Upper lobe of left lung (tissue), 6 donors: ENCODE measurements around the gene AOC2. TPM values are rescaled to one million over a fixed set of nuclear protein-coding genes. Genes with fewer than 3 reads are reported as not detected.
A peak's percentile ranks its signal among the peaks of the same experiment; 100 is the strongest.

Source experiments
- ATAC-seq, 2 donors: fragments of 200-7000 bp; cut with Tn5 transposase; one replicate each; pipeline ENCODE4 v1.9.1; 2022; ENCODE audit warnings: mild to moderate bottlenecking in 2 of 2, moderate library complexity in 2 of 2; ENCODE audit not compliant: low FRiP score in 2 of 2
- DNase-seq, 2 donors: peaks; one replicate each; pipeline ENCODE4 v3.0.0-alpha.2; 2019 to 2020
- H3K27ac ChIP-seq, 4 donors: fragments of 200-600 bp; sonication (generic); one replicate each; pipeline ENCODE4 v1.5.1; 2016 to 2019
- H3K27me3 ChIP-seq, 4 donors: fragments of 200-600 bp; sonication (generic); one replicate each; pipeline ENCODE4 v1.5.1; 2017 to 2019
- H3K36me3 ChIP-seq, 4 donors: fragments of 200-600 bp; sonication (generic); one replicate each; pipeline ENCODE4 v1.5.1; 2016 to 2019
- H3K4me1 ChIP-seq, 4 donors: fragments of 200-600 bp; sonication (generic); one replicate each; pipeline ENCODE4 v1.5.1; 2018 to 2019
- H3K4me3 ChIP-seq, 4 donors: fragments of 200-600 bp; sonication (generic); one replicate each; pipeline ENCODE4 v1.5.1; 2017 to 2019; ENCODE audit warnings: mild to moderate bottlenecking in 2 of 4, moderate library complexity in 1 of 4
- H3K9me3 ChIP-seq, 4 donors: fragments of 200-600 bp; sonication (generic); one replicate each; pipeline ENCODE4 v1.5.1; 2018 to 2019
- CTCF ChIP-seq, 6 experiments: fragments of 450-650 bp in 4 of 6; fragments of 200-600 bp in 2 of 6; sonication (generic) in 2 of 6; IDR thresholded peaks; one replicate each; pipeline ENCODE4 v1.5.1; 2016 to 2019; ENCODE audit warnings: antibody characterized with exemption in 6 of 6
- EP300 ChIP-seq, 4 donors: sonication (generic); formaldehyde crosslinking; IDR thresholded peaks; one replicate each; pipeline ENCODE4 v1.5.1; 2017; ENCODE audit warnings: antibody characterized with exemption in 4 of 4, control low read depth in 2 of 4
- POLR2A ChIP-seq, 4 donors: fragments of 450-650 bp; IDR thresholded peaks; one replicate each; pipeline ENCODE4 v1.5.1; 2016 to 2017; ENCODE audit warnings: antibody characterized with exemption in 4 of 4, mild to moderate bottlenecking in 2 of 4
- POLR2AphosphoS5 ChIP-seq, 2 donors: sonication (generic); formaldehyde crosslinking; IDR thresholded peaks; one replicate each; pipeline ENCODE4 v1.5.1; 2017; ENCODE audit warnings: antibody characterized with exemption in 2 of 2
- WGBS, 2 donors: methylation state at CpG; one replicate each; pipeline ENCODE4 v1.1.5; 2017 to 2018; 5-methylcytosine and 5-hydroxymethylcytosine counted together
- total RNA-seq, 6 donors: library from RNA; depleted of rRNA in 4 of 6; stranded (reverse); fragments of >200 nt in 4 of 6; gene quantifications; one replicate each; pipeline versions ENCODE4 v1.1.0 to v1.2.1, GENCODE V29; 2016 to 2021
- donor health status: DM: no; HTN: no; CAD: no; lungs with moderate emphysema.
- donor health status: DM: no; HTN: yes; CAD: no; lungs with severe emphysema.

The AOC2 gene
- total RNA-seq, 6 donors from 2014 or later: 1.5 to 5.2 (median 2.9) TPM

GRCh38 chr17:42804918-42805367 lies 39.4 kb upstream of the AOC2 start:
- ATAC-seq (peak in 1 of 2 donors; percentile 80), DNase-seq (peak in 1 of 2 donors; percentile 26)
- H3K27me3 ChIP-seq: no peaks in the 10 kb centered on the region
- H3K27ac ChIP-seq: peak overlapping the region in 1 of 4 donors; percentile 60
- no peaks in the 10 kb centered on the region for H3K4me1 ChIP-seq
- H3K36me3 ChIP-seq: peaks cover 0 to 8% (median 4%) of the 10 kb centered on the region in 4 donors
- 67 to 80% methylated on average over 1 of the region's 1 CpG for WGBS, 2 donors
- no peaks in the 10 kb centered on the region for H3K9me3 ChIP-seq
- H3K4me3 ChIP-seq: no peak overlapping the region
- TF ChIP-seq CTCF (IDR thresholded peaks at IDR 0.05) (no peak), EP300 (IDR thresholded peaks at IDR 0.05) (no peak), POLR2AphosphoS5 (IDR thresholded peaks at IDR 0.05) (no peak), POLR2A (IDR thresholded peaks at IDR 0.05) (no peak)

- 100% methylated on average over 1 of the region's 1 CpG for WGBS, 2 donors
- H3K27me3 ChIP-seq: no peaks in the 10 kb centered on the region
- H3K36me3 ChIP-seq: peaks cover 3 to 21% (median 15%) of the 10 kb centered on the region in 4 donors
- DNase-seq (no peak), ATAC-seq (no peak)
- H3K27ac ChIP-seq: no peak overlapping the region
- TF ChIP-seq CTCF (IDR thresholded peaks at IDR 0.05) (no peak), POLR2A (IDR thresholded peaks at IDR 0.05) (no peak), POLR2AphosphoS5 (IDR thresholded peaks at IDR 0.05) (no peak)
- no peak overlapping the region for H3K4me3 ChIP-seq
- H3K9me3 ChIP-seq: no peaks in the 10 kb centered on the region
- H3K4me1 ChIP-seq: no peaks in the 10 kb centered on the region
Observed at GRCh38 chr17:42806249-42806648, 38.1 kb upstream of the AOC2 start.

- H3K27ac ChIP-seq: no peak overlapping the region
- no peaks in the 10 kb centered on the region for H3K4me1 ChIP-seq
- no peaks in the 10 kb centered on the region for H3K27me3 ChIP-seq
- DNase-seq (peak in 1 of 2 donors; percentile 31), ATAC-seq (peak in 1 of 2 donors; percentile 75)
- TF ChIP-seq CTCF (IDR thresholded peaks at IDR 0.05): no peak
- TF ChIP-seq POLR2A (IDR thresholded peaks at IDR 0.05): no peak
- TF ChIP-seq EP300 (IDR thresholded peaks at IDR 0.05): no peak
- no peak for TF ChIP-seq POLR2AphosphoS5 (IDR thresholded peaks at IDR 0.05)
- H3K4me3 ChIP-seq: no peak overlapping the region
- WGBS, 2 donors: 13 to 25% methylated on average over 3 of the region's 3 CpGs
- H3K9me3 ChIP-seq: no peaks in the 10 kb centered on the region
- H3K36me3 ChIP-seq: peaks cover 15 to 49% (median 36%) of the 10 kb centered on the region in 4 donors
Observed at GRCh38 chr17:42809250-42809649, 35.1 kb upstream of the AOC2 start.

GRCh38 chr17:42814633-42815399 lies 29.6 kb upstream of the AOC2 start:
- H3K27me3 ChIP-seq: no peaks in the 10 kb centered on the region
- peaks cover 42 to 97% (median 85%) of the 10 kb centered on the region in 4 donors for H3K36me3 ChIP-seq
- peaks cover 0 to 13% (median 3%) of the 10 kb centered on the region in 4 donors for H3K4me1 ChIP-seq
- no peak for TF ChIP-seq POLR2AphosphoS5 (IDR thresholded peaks at IDR 0.05)
- peak in 2 of 4 donors; percentile 51 to 55 for TF ChIP-seq EP300 (IDR thresholded peaks at IDR 0.05)
- no peak overlapping the region for H3K4me3 ChIP-seq
- H3K9me3 ChIP-seq: no peaks in the 10 kb centered on the region
- peak in 1 of 2 donors; percentile 42 for DNase-seq
- H3K27ac ChIP-seq: peak overlapping the region in 2 of 4 donors; percentile 3 to 64
- 55 to 57% methylated on average over 8 of the region's 8 CpGs for WGBS, 2 donors
- ATAC-seq: peak; percentile 70 to 75

GRCh38 chr17:42817866-42818265 lies 26.5 kb upstream of the AOC2 start:
- no peaks in the 10 kb centered on the region for H3K27me3 ChIP-seq
- 40 to 54% methylated on average over 1 of the region's 1 CpG for WGBS, 2 donors
- DNase-seq (no peak), ATAC-seq (no peak)
- H3K4me3 ChIP-seq: no peak overlapping the region
- no peaks in the 10 kb centered on the region for H3K9me3 ChIP-seq
- H3K4me1 ChIP-seq: peaks cover 3 to 22% (median 9%) of the 10 kb centered on the region in 4 donors
- H3K27ac ChIP-seq: no peak overlapping the region
- H3K36me3 ChIP-seq: peaks cover 38 to 92% (median 77%) of the 10 kb centered on the region in 4 donors
- TF ChIP-seq POLR2A (IDR thresholded peaks at IDR 0.05) (no peak), POLR2AphosphoS5 (IDR thresholded peaks at IDR 0.05) (no peak), CTCF (IDR thresholded peaks at IDR 0.05) (no peak), EP300 (IDR thresholded peaks at IDR 0.05) (no peak)
